IMR-90 (cell line): Measurements from ENCODE around the gene AVPR2. TPM values are rescaled to one million over a fixed set of nuclear protein-coding genes. Genes with fewer than 3 reads are reported as not detected.

Source experiments
- ATAC-seq: fragments of 200-7000 bp; cut with Tn5 transposase; 2 replicates; pipeline ENCODE4 v1.9.1; 2020; ENCODE audit warnings: low read depth, mild to moderate bottlenecking, moderate library complexity
- BruUV-seq: library from RNA; stranded (reverse); fragments of 400-500 nt; replicated peaks from 2 replicates; lab custom pipeline; 2021; lab: Mats Ljungman, UMichigan
- CTCF ChIA-PET: fragments of 300-600 bp; formaldehyde crosslinking; extraction: SDS; loops from one replicate; lab custom pipeline; 2021; ENCODE audit warnings: antibody characterized with exemption; lab: Yijun Ruan, JAX
- POLR2A ChIA-PET: fragments of 300-600 bp; sonication (Branson Sonifier 250); formaldehyde crosslinking; loops from one replicate; lab custom pipeline; 2022; ENCODE audit warnings: antibody characterized with exemption; ENCODE audit not compliant: unreplicated experiment; lab: Charles Lee
- DNase-seq: peaks from one replicate; pipeline ENCODE4 v3.0.0; 2013
- H2AFZ ChIP-seq: replicated peaks from 2 replicates; pipeline ENCODE3; 2013; ENCODE audit warnings: low read length, mild to moderate bottlenecking; ENCODE audit not compliant: poor library complexity
- H2AK5ac ChIP-seq: 2 replicates; pipeline ENCODE4 v1.6.1; 2013; ENCODE audit warnings: low read depth, low read length, inconsistent platforms
- H2AK9ac ChIP-seq: replicated peaks from 2 replicates; pipeline ENCODE3; 2013; ENCODE audit warnings: mild to moderate bottlenecking, low read depth, low read length, moderate library complexity; ENCODE audit not compliant: poor library complexity
- H2BK120ac ChIP-seq: 2 replicates; pipeline ENCODE4 v1.6.1; 2013; ENCODE audit warnings: low read depth, low read length, inconsistent platforms
- H2BK15ac ChIP-seq: 3 replicates; pipeline ENCODE4 v1.6.1; 2013; ENCODE audit warnings: low read depth, low read length, inconsistent platforms
- H2BK20ac ChIP-seq: 2 replicates; pipeline ENCODE4 v1.6.1; 2013; ENCODE audit warnings: low read depth, mild to moderate bottlenecking, inconsistent platforms, low read length, moderate library complexity
- H2BK5ac ChIP-seq: 2 replicates; pipeline ENCODE4 v1.6.1; 2013; ENCODE audit warnings: mild to moderate bottlenecking, low read depth, low read length, inconsistent platforms; ENCODE audit not compliant: poor library complexity, severe bottlenecking
- H3K14ac ChIP-seq: replicated peaks from 2 replicates; pipeline ENCODE4 v1.6.1; 2013; ENCODE audit warnings: low read depth, low read length, inconsistent platforms
- H3K18ac ChIP-seq: 2 replicates; pipeline ENCODE4 v1.6.1; 2013; ENCODE audit warnings: low read depth, low read length, control low read depth
- H3K23ac ChIP-seq: 2 replicates; pipeline ENCODE4 v1.6.1; 2013; ENCODE audit warnings: low read depth, low read length, inconsistent platforms
- H3K27ac ChIP-seq: 2 replicates; pipeline ENCODE4 v1.5.1; 2013; ENCODE audit warnings: mild to moderate bottlenecking, control low read depth, low read length; ENCODE audit not compliant: insufficient read depth
- H3K27me3 ChIP-seq: 2 replicates; pipeline ENCODE4 v1.6.1; 2013; ENCODE audit warnings: low read length; ENCODE audit not compliant: control insufficient read depth, insufficient read depth
- H3K36me3 ChIP-seq: 2 replicates; pipeline ENCODE4 v1.6.1; 2013; ENCODE audit warnings: low read length, mixed read lengths; ENCODE audit not compliant: control insufficient read depth, insufficient read depth
- H3K4ac ChIP-seq: 2 replicates; pipeline ENCODE4 v1.6.1; 2013; ENCODE audit warnings: low read depth, low read length, inconsistent platforms
- H3K4me1 ChIP-seq: 2 replicates; pipeline ENCODE4 v1.6.1; 2013; ENCODE audit warnings: low read length, mixed read lengths; ENCODE audit not compliant: control insufficient read depth, insufficient read depth
- H3K4me2 ChIP-seq: 2 replicates; pipeline ENCODE4 v1.6.1; 2013; ENCODE audit warnings: low read depth, mild to moderate bottlenecking, control low read depth, low read length, moderate library complexity
- H3K4me3 ChIP-seq: 2 replicates; pipeline ENCODE4 v1.5.1; 2013; ENCODE audit warnings: low read depth, mild to moderate bottlenecking, control low read depth, low read length, moderate library complexity; ENCODE audit not compliant: insufficient read depth
- H3K56ac ChIP-seq: 2 replicates; pipeline ENCODE4 v1.6.1; 2013; ENCODE audit warnings: low read length, inconsistent platforms; ENCODE audit not compliant: insufficient read depth; ENCODE audit errors: extremely low read depth
- H3K79me1 ChIP-seq, 2 experiments: 2 replicates each; pipeline ENCODE4 v1.6.1; 2013; ENCODE audit warnings: low read length in 2 of 2, inconsistent platforms in 1 of 2, low read depth in 1 of 2
- H3K9ac ChIP-seq: 2 replicates; pipeline ENCODE4 v1.6.1; 2013; ENCODE audit warnings: low read depth, low read length, control low read depth
- H3K9me1 ChIP-seq: 2 replicates; pipeline ENCODE4 v1.6.1; 2013; ENCODE audit warnings: low read length, inconsistent platforms; ENCODE audit not compliant: insufficient read depth
- H3K9me3 ChIP-seq: 2 replicates; pipeline ENCODE4 v1.6.1; 2013; ENCODE audit warnings: low read length; ENCODE audit not compliant: control insufficient read depth, insufficient read depth
- H4K20me1 ChIP-seq: 2 replicates; pipeline ENCODE4 v1.6.1; 2013; ENCODE audit warnings: low read length, inconsistent platforms; ENCODE audit not compliant: insufficient read depth
- H4K5ac ChIP-seq: 2 replicates; pipeline ENCODE4 v1.6.1; 2013; ENCODE audit warnings: mild to moderate bottlenecking, low read depth, low read length, control low read depth
- H4K8ac ChIP-seq, 2 experiments: 2 replicates each; pipeline ENCODE4 v1.6.1; 2013; ENCODE audit warnings: low read depth in 2 of 2, low read length in 2 of 2, control low read depth in 1 of 2, inconsistent platforms in 1 of 2
- H4K91ac ChIP-seq: 2 replicates; pipeline ENCODE4 v1.6.1; 2013; ENCODE audit warnings: low read depth, low read length, inconsistent platforms; ENCODE audit not compliant: insufficient read depth
- CHD1 ChIP-seq: IDR thresholded peaks from 2 replicates; pipeline ENCODE4 v1.6.1; 2012; ENCODE audit warnings: low read depth, low read length, improper control_type of control experiment
- CTCF ChIP-seq: conservative IDR thresholded peaks from 2 replicates; pipeline ENCODE4 v1.5.1; 2012; ENCODE audit warnings: mild to moderate bottlenecking, low read depth, low read length, improper control_type of control experiment
- FOS ChIP-seq: fragments of 150-350 bp; IDR thresholded peaks from 2 replicates; pipeline ENCODE4 v1.6.1; 2016; ENCODE audit warnings: low read depth, low read length
- MAFK ChIP-seq: IDR thresholded peaks from 2 replicates; pipeline ENCODE4 v1.6.1; 2012; ENCODE audit warnings: low read depth, low read length, improper control_type of control experiment
- POLR2A ChIP-seq: IDR thresholded peaks from 2 replicates; pipeline ENCODE4 v1.6.1; 2012; ENCODE audit warnings: mild to moderate bottlenecking, low read depth, low read length
- RAD21 ChIP-seq: IDR thresholded peaks from 2 replicates; pipeline ENCODE4 v1.6.1; 2012; ENCODE audit warnings: low read length, improper control_type of control experiment
- USF2 ChIP-seq: fragments of 150-350 bp; IDR thresholded peaks from 2 replicates; pipeline ENCODE4 v1.6.1; 2017; ENCODE audit warnings: mild to moderate bottlenecking, antibody characterized with exemption, low read length, low read depth
- WGBS, 2 experiments: methylation state at CpG; one replicate each; pipeline versions ENCODE4 v1.1.5 to v1.1.7; 2013; ENCODE audit warnings: missing lambda C conversion rate in 2 of 2; ENCODE audit not compliant: insufficient read length in 1 of 2; ENCODE audit errors: extremely low coverage in 2 of 2; 5-methylcytosine and 5-hydroxymethylcytosine counted together
- dilution Hi-C: fragments of 300-500 bp; cut with HindIII; formaldehyde crosslinking; loops from one replicate; pipeline ENCODE4 v1.14.3; 2018; ENCODE audit warnings: low sequenced_read_pairs; ENCODE audit not compliant: unreplicated experiment
- in situ Hi-C: fragments of 300-500 bp; cut with MboI; formaldehyde crosslinking; loops from 3 replicates; pipeline ENCODE4 v1.14.3; 2019; ENCODE audit warnings: low sequenced_read_pairs, inconsistent platforms, mixed read lengths
- intact Hi-C: fragments of 100-400 bp; cut with micrococcal nuclease; formaldehyde crosslinking; loops from 2 replicates; pipeline ENCODE4 v1.10.0; 2022
- polyA plus RNA-seq, 3 experiments: library from polyadenylated mRNA; depleted of rRNA; stranded (reverse); fragments of >200 nt; gene quantifications; 2 replicates each; pipeline ENCODE4 v1.2.3, GENCODE V29; 2012; ENCODE audit warnings: low replicate concordance in 1 of 3
- total RNA-seq: library from RNA; depleted of rRNA; stranded (reverse); fragments of >200 nt; gene quantifications from 2 replicates; pipeline ENCODE4 v1.2.3, GENCODE V29; 2012

AVPR2 gene
- total and polyA plus RNA-seq, 2 of the 4 experiments (the other 2 are of a cell fraction), result not detected

GRCh38 chrX:153880440-153880815 is 24.0 kb upstream of the AVPR2 start:
- H3K27me3 ChIP-seq, result peaks cover 49% of the 10 kb centered on the region
- H2BK20ac ChIP-seq, result no peak overlapping the region
- no peak overlapping the region for H3K9ac ChIP-seq
- TF ChIP-seq MAFK, result no peak
- TF ChIP-seq RAD21, result no peak
- TF ChIP-seq CHD1, result no peak
- TF ChIP-seq CTCF, result no peak
- TF ChIP-seq FOS, result no peak
- TF ChIP-seq POLR2A, result no peak
- TF ChIP-seq USF2, result no peak
- H3K56ac ChIP-seq, result no peak overlapping the region
- no peak overlapping the region for H2AK5ac ChIP-seq
- H3K4me2 ChIP-seq, result no peak overlapping the region
- H3K27ac ChIP-seq, result no peak overlapping the region
- H2AFZ ChIP-seq, result no peak overlapping the region
- H3K4me3 ChIP-seq, result no peak overlapping the region
- CTCF ChIA-PET, result no interaction called here
- no peak overlapping the region for H4K8ac ChIP-seq
- no peak overlapping the region for H4K5ac ChIP-seq
- H3K18ac ChIP-seq, result no peak overlapping the region
- BruUV-seq, result no TSS peak
- H2BK5ac ChIP-seq, result no peak overlapping the region
- H3K14ac ChIP-seq, result no peak overlapping the region
- intact Hi-C loops (no loop called here), dilution Hi-C loops (no loop called here), in situ Hi-C loops (no loop called here)
- H3K9me1 ChIP-seq, result no peaks in the 10 kb centered on the region
- H2BK15ac ChIP-seq, result no peak overlapping the region
- no peaks in the 10 kb centered on the region for H4K20me1 ChIP-seq
- ATAC-seq (no peak), DNase-seq (no peak)
- POLR2A ChIA-PET, result no interaction called here
- H3K9me3 ChIP-seq, result no peaks in the 10 kb centered on the region
- H3K23ac ChIP-seq, result no peak overlapping the region
- no peaks in the 10 kb centered on the region for H3K4me1 ChIP-seq
- H2AK9ac ChIP-seq, result no peak overlapping the region
- H2BK120ac ChIP-seq, result no peak overlapping the region
- no peaks in the 10 kb centered on the region for H3K36me3 ChIP-seq
- H3K4ac ChIP-seq, result no peak overlapping the region
- H3K79me1 ChIP-seq, result no peaks in the 10 kb centered on the region
- WGBS, 2 experiments, result no CpG with 5 or more reads among the region's 6 CpGs
- H4K91ac ChIP-seq, result no peak overlapping the region
